ENCODE measurements around the gene C11orf68. TPM values are rescaled to one million over a fixed set of nuclear protein-coding genes. Genes with fewer than 3 reads are reported as not detected.

The C11orf68 gene
- total RNA-seq, 1 donor from 2014 or later = 24.7 TPM

GRCh38 chr11:65916391-65916790 lies 2.5 kb downstream of the C11orf68 start:
- H3K4me1 Mint-ChIP-seq (ENCODE audit: low read depth, unreplicated experiment) = peaks cover 10% of the 10 kb centered on the region
- no peak for DNase-seq
- peaks cover 18% of the 10 kb centered on the region for H3K27me3 Mint-ChIP-seq (ENCODE audit: unreplicated experiment)
- TF ChIP-seq CTCF (IDR thresholded peaks at IDR 0.05; ENCODE audit: partially characterized antibody, unreplicated experiment) = no peak
- no peak overlapping the region for H3K27ac Mint-ChIP-seq (ENCODE audit: unreplicated experiment)
- peak overlapping the region; percentile 49 for H3K4me3 Mint-ChIP-seq (ENCODE audit: unreplicated experiment)
- H3K36me3 Mint-ChIP-seq (ENCODE audit: unreplicated experiment) = no peaks in the 10 kb centered on the region
- H3K9me3 Mint-ChIP-seq (ENCODE audit: unreplicated experiment) = peaks cover 14% of the 10 kb centered on the region

- peaks cover 14% of the 10 kb centered on the region for H3K9me3 Mint-ChIP-seq (ENCODE audit: unreplicated experiment)
- H3K27ac Mint-ChIP-seq (ENCODE audit: unreplicated experiment) = no peak overlapping the region
- peaks cover 20% of the 10 kb centered on the region for H3K27me3 Mint-ChIP-seq (ENCODE audit: unreplicated experiment)
- peaks cover 10% of the 10 kb centered on the region for H3K4me1 Mint-ChIP-seq (ENCODE audit: low read depth, unreplicated experiment)
- no peak for DNase-seq
- no peaks in the 10 kb centered on the region for H3K36me3 Mint-ChIP-seq (ENCODE audit: unreplicated experiment)
- no peak for TF ChIP-seq CTCF (IDR thresholded peaks at IDR 0.05; ENCODE audit: partially characterized antibody, unreplicated experiment)
- H3K4me3 Mint-ChIP-seq (ENCODE audit: unreplicated experiment) = no peak overlapping the region
Measured at GRCh38 chr11:65915821-65916251, 3.0 kb downstream of the C11orf68 start.

- Mint-ChIP-seq H3K36me3 (ENCODE audit: unreplicated experiment) (no peaks in the 10 kb centered on the region), H3K9me3 (ENCODE audit: unreplicated experiment) (peaks cover 11% of the 10 kb centered on the region), H3K4me3 (ENCODE audit: unreplicated experiment) (peak overlapping the region; percentile 77), H3K27ac (ENCODE audit: unreplicated experiment) (peak overlapping the region; percentile 84), H3K27me3 (ENCODE audit: unreplicated experiment) (peaks cover 20% of the 10 kb centered on the region), H3K4me1 (ENCODE audit: low read depth, unreplicated experiment) (peaks cover 10% of the 10 kb centered on the region)
- no peak for TF ChIP-seq CTCF (IDR thresholded peaks at IDR 0.05; ENCODE audit: partially characterized antibody, unreplicated experiment)
- DNase-seq = peak; percentile 51
Measured at GRCh38 chr11:65915101-65915820, 3.6 kb downstream of the C11orf68 start.

GRCh38 chr11:65912845-65913244 lies 6.0 kb downstream of the C11orf68 start:
- Mint-ChIP-seq H3K4me3 (ENCODE audit: unreplicated experiment) (no peak overlapping the region), H3K27me3 (ENCODE audit: unreplicated experiment) (peaks cover 20% of the 10 kb centered on the region), H3K4me1 (ENCODE audit: low read depth, unreplicated experiment) (peaks cover 10% of the 10 kb centered on the region), H3K36me3 (ENCODE audit: unreplicated experiment) (no peaks in the 10 kb centered on the region), H3K9me3 (ENCODE audit: unreplicated experiment) (peaks cover 9% of the 10 kb centered on the region), H3K27ac (ENCODE audit: unreplicated experiment) (no peak overlapping the region)
- DNase-seq = no peak
- TF ChIP-seq CTCF (IDR thresholded peaks at IDR 0.05; ENCODE audit: partially characterized antibody, unreplicated experiment) = no peak
